Esophagus muscularis mucosa (tissue), 4 donors: ENCODE results near the gene SHROOM4. TPM values are rescaled to one million over a fixed set of nuclear protein-coding genes. Genes with fewer than 3 reads are reported as not detected.

ENCODE experiments used
- DNase-seq: peaks from one replicate; pipeline ENCODE4 v3.0.0-alpha.2; 2017; ENCODE audit errors: extremely low spot score
- H3K27ac ChIP-seq, 4 donors: fragments of 200-600 bp; sonication (generic); replicated peaks in 1 of 4; 1 replicate in 3 of 4; 2 replicates in 1 of 4; pipeline ENCODE4 v1.5.1; 2016 to 2019; ENCODE audit warnings: mild to moderate bottlenecking in 1 of 4
- H3K27me3 ChIP-seq, 4 donors: fragments of 200-600 bp; sonication (generic); one replicate each; pipeline versions ENCODE4 v1.5.1 to v1.6.0; 2016 to 2019
- H3K36me3 ChIP-seq, 4 donors: fragments of 200-600 bp; sonication (generic); one replicate each; pipeline ENCODE4 v1.5.1; 2016 to 2019
- H3K4me1 ChIP-seq, 4 donors: fragments of 200-600 bp; sonication (generic); one replicate each; pipeline ENCODE4 v1.5.1; 2016 to 2019
- H3K4me3 ChIP-seq, 4 donors: fragments of 200-600 bp; sonication (generic); 1 replicate in 2 of 4; 2 replicates in 2 of 4; pipeline ENCODE4 v1.5.1; 2016 to 2019; ENCODE audit warnings: mild to moderate bottlenecking in 4 of 4, moderate library complexity in 1 of 4
- H3K9me3 ChIP-seq, 4 donors: fragments of 200-600 bp; sonication (generic); 1 replicate in 3 of 4; 2 replicates in 1 of 4; pipeline ENCODE4 v1.5.1; 2016 to 2019
- CTCF ChIP-seq, 3 experiments: fragments of 200-600 bp in 2 of 3; fragments of 450-650 bp in 1 of 3; sonication (generic) in 2 of 3; IDR thresholded peaks; one replicate each; pipeline ENCODE4 v1.5.1; 2017 to 2019; ENCODE audit warnings: antibody characterized with exemption in 3 of 3, mild to moderate bottlenecking in 2 of 3, moderate library complexity in 1 of 3
- EP300 ChIP-seq: sonication (generic); formaldehyde crosslinking; IDR thresholded peaks from one replicate; pipeline ENCODE4 v1.6.1; 2017; ENCODE audit warnings: antibody characterized with exemption
- POLR2A ChIP-seq: fragments of 450-650 bp; IDR thresholded peaks from one replicate; pipeline ENCODE4 v1.6.1; 2017; ENCODE audit warnings: antibody characterized with exemption, moderate library complexity, mild to moderate bottlenecking, low read depth
- POLR2AphosphoS5 ChIP-seq, 2 donors: sonication (generic); formaldehyde crosslinking; IDR thresholded peaks; one replicate each; pipeline ENCODE4 v1.6.1; 2017; ENCODE audit warnings: antibody characterized with exemption in 2 of 2
- WGBS: methylation state at CpG from one replicate; pipeline ENCODE4 v1.1.5; 2018; 5-methylcytosine and 5-hydroxymethylcytosine counted together
- intact Hi-C: fragments of 100-400 bp; cut with DNase I; formaldehyde crosslinking; loops from one replicate; pipeline ENCODE4 v1.15.1; 2023
- total RNA-seq, 4 donors: library from RNA; depleted of rRNA; stranded (reverse); fragments of >200 nt; gene quantifications; one replicate each; pipeline versions ENCODE4 v1.1.0 to v1.2.1, GENCODE V29; 2016

Gene SHROOM4
- total RNA-seq, 4 donors from 2014 or later, result 5.4 to 12.4 (median 11.4) TPM

GRCh38 chrX:50721764-50722521 is 92.1 kb downstream of the SHROOM4 start:
- H3K9me3 ChIP-seq, result no peaks in the 10 kb centered on the region
- H3K27me3 ChIP-seq, result no peaks in the 10 kb centered on the region
- WGBS, result 90% methylated on average over 1 of the region's 1 CpG
- H3K36me3 ChIP-seq, result no peaks in the 10 kb centered on the region
- DNase-seq, result no peak
- intact Hi-C loops, result no loop called here
- no peaks in the 10 kb centered on the region for H3K4me1 ChIP-seq
- H3K27ac ChIP-seq, result no peak overlapping the region
- H3K4me3 ChIP-seq, result no peak overlapping the region
- TF ChIP-seq POLR2AphosphoS5 (IDR thresholded peaks at IDR 0.05), result no peak
- no peak for TF ChIP-seq CTCF (IDR thresholded peaks at IDR 0.05)
- TF ChIP-seq POLR2A, result no peak
- no peak for TF ChIP-seq EP300

- no peaks in the 10 kb centered on the region for H3K36me3 ChIP-seq
- intact Hi-C loops, result no loop called here
- no peaks in the 10 kb centered on the region for H3K4me1 ChIP-seq
- TF ChIP-seq CTCF (IDR thresholded peaks at IDR 0.05) (no peak), EP300 (no peak), POLR2AphosphoS5 (IDR thresholded peaks at IDR 0.05) (no peak), POLR2A (no peak)
- no peak for DNase-seq
- no peaks in the 10 kb centered on the region for H3K27me3 ChIP-seq
- H3K9me3 ChIP-seq, result no peaks in the 10 kb centered on the region
- 71% methylated on average over 2 of the region's 2 CpGs for WGBS
- H3K27ac ChIP-seq, result no peak overlapping the region
- H3K4me3 ChIP-seq, result no peak overlapping the region
Measured at GRCh38 chrX:50719614-50720013, 94.4 kb downstream of the SHROOM4 start.

GRCh38 chrX:50718776-50719175 is 95.2 kb downstream of the SHROOM4 start:
- TF ChIP-seq CTCF (IDR thresholded peaks at IDR 0.05), result no peak
- no peak for TF ChIP-seq POLR2AphosphoS5 (IDR thresholded peaks at IDR 0.05)
- no peak for TF ChIP-seq POLR2A
- no peak for TF ChIP-seq EP300
- H3K4me3 ChIP-seq, result no peak overlapping the region
- H3K27ac ChIP-seq, result no peak overlapping the region
- no peaks in the 10 kb centered on the region for H3K36me3 ChIP-seq
- DNase-seq, result no peak
- 53% methylated on average over 1 of the region's 1 CpG for WGBS
- intact Hi-C loops, result no loop called here
- H3K4me1 ChIP-seq, result no peaks in the 10 kb centered on the region
- no peaks in the 10 kb centered on the region for H3K27me3 ChIP-seq
- no peaks in the 10 kb centered on the region for H3K9me3 ChIP-seq

DNA sequence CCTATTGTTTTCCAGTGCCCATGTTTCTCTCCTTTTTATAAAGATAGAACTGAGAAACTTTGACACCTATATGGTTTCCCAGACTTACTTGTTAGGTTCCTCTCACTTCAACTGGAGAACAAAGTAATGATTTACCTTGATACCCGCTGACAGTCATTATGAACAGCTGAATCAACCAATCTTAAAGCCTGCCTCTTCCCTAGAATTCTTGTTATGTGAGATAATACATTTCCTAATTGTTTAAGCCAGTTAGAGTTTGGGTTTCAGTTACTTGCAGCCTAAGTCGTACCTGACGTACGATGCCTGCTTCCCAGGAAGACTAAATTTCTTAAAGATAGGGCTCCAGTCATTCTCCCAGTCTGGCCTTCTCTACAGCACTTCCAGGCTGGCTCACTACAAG is 97.3 kb downstream of the SHROOM4 start:
- Histone ChIP-seq H3K4me3 (no peak overlapping the region), H3K27ac (no peak overlapping the region), H3K36me3 (no peaks in the 10 kb centered on the region), H3K27me3 (no peaks in the 10 kb centered on the region), H3K4me1 (no peaks in the 10 kb centered on the region), H3K9me3 (no peaks in the 10 kb centered on the region)
- intact Hi-C loops, result no loop called here
- WGBS, result 82% methylated on average over 4 of the region's 4 CpGs
- TF ChIP-seq POLR2AphosphoS5 (IDR thresholded peaks at IDR 0.05) (no peak), EP300 (no peak), POLR2A (no peak), CTCF (IDR thresholded peaks at IDR 0.05) (no peak)
- DNase-seq, result no peak

DNA sequence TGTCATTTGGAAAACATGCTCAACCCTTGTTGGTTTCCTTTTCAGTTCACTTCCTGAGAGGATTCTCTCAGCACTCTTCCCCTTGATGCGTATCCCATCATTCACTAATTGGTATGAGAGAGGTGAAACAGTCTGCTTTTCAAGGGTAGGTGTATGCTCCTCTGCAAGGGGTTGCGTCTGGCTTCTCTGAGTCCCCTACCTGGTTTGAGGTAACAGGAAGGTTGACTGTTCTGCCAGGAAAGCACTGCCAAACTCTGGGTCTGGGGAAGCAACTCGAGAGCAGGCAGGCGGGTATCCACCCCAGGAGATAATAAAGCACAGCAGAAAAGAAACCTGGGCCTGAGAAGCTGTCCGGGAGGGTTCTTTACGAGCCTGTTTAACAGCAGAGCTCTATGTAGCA is 101.2 kb downstream of the SHROOM4 start:
- H3K27ac ChIP-seq, result no peak overlapping the region
- H3K4me1 ChIP-seq, result peaks cover 0 to 8% (median 6%) of the 10 kb centered on the region in 4 donors
- no peak overlapping the region for H3K4me3 ChIP-seq
- intact Hi-C loops, result no loop called here
- no peaks in the 10 kb centered on the region for H3K27me3 ChIP-seq
- H3K9me3 ChIP-seq, result no peaks in the 10 kb centered on the region
- no peak for TF ChIP-seq POLR2AphosphoS5 (IDR thresholded peaks at IDR 0.05)
- TF ChIP-seq EP300, result no peak
- TF ChIP-seq POLR2A, result no peak
- TF ChIP-seq CTCF (IDR thresholded peaks at IDR 0.05), result no peak
- DNase-seq, result no peak
- no peaks in the 10 kb centered on the region for H3K36me3 ChIP-seq
- 77% methylated on average over 6 of the region's 6 CpGs for WGBS
